Activated T-helper 9 cell treated with anti-CD3 and anti-CD28 coated beads, Interleukin-2, amount 50 U/mL, for 16 hours (primary cell): Measurements from ENCODE around the gene DOCK4.
"Not testable (repeated sequence)": the region's sequence is repeated elsewhere in the genome, so short reads cannot be mapped to it uniquely, and the experiment has no call there.

Experiments used
- DNase-seq: peaks from one replicate; pipeline ENCODE4 v3.0.0-alpha.2; 2020; ENCODE audit warnings: low read depth

Gene DOCK4

GRCh38 chr7:112132051-112132694 lies 74.0 kb downstream of the DOCK4 start:
- no peak for DNase-seq

DNA sequence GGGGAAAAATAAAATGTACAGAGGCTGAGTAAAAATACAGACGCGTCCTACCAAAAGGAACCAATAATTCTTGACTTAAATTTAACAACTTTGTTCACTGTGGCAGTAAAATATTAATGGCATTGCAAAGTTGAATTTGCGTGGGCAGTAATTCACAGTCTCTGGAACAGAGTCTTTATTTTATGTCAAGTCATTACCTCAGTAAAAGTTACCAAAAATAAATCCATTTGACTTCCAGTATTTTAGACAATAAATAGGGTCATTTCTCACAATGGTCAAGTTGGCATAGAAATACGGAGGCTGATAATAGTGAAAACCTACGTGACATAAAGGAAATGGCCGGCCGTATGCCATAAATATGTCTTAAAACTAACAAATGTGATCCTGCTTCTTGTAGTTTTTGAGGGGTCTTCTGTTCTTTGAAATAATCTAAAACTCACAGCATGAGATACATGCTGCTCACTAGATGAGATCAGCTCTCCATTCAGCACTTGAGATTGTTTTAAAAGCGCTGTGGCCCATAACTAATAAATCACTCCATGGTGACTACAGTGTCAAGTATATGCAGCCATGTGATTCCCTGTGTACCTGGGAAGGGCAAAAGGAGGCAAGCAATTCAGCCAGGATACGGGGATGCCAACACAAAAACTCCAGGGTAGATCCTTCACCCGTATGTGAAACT lies 75.3 kb downstream of the DOCK4 start:
- DNase-seq = no peak

DNA sequence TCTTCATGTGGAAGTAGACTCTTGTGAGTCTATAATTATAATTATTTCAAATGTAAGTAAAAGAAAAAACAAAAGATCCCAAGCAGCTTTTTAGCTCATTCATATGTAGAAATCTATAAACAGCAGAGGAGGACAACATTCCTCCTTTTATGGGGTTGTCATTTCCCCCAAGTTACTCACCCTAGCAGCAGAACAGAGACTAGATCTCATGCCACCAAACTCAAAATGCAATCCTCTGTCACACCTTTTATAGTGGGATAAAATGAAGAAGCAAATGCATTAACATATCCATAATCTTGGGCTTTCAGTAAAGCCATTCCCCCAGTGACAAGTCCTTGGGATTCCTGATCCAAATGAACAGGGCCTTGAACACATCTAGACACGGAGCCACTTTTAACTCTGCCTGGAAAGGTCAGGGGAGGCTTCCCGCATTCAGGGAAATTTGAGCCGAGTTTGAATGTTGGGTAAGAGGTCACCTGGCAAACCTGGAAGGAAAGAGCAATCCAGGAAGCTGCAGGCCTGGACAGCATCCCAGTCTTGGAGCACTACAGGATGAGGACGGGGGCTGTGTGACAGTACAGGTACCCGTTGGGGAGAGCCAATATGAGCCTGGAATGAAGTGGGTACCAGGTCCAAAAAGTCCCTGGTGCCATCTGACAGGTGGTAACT lies 76.4 kb downstream of the DOCK4 start:
- no peak for DNase-seq

DNA sequence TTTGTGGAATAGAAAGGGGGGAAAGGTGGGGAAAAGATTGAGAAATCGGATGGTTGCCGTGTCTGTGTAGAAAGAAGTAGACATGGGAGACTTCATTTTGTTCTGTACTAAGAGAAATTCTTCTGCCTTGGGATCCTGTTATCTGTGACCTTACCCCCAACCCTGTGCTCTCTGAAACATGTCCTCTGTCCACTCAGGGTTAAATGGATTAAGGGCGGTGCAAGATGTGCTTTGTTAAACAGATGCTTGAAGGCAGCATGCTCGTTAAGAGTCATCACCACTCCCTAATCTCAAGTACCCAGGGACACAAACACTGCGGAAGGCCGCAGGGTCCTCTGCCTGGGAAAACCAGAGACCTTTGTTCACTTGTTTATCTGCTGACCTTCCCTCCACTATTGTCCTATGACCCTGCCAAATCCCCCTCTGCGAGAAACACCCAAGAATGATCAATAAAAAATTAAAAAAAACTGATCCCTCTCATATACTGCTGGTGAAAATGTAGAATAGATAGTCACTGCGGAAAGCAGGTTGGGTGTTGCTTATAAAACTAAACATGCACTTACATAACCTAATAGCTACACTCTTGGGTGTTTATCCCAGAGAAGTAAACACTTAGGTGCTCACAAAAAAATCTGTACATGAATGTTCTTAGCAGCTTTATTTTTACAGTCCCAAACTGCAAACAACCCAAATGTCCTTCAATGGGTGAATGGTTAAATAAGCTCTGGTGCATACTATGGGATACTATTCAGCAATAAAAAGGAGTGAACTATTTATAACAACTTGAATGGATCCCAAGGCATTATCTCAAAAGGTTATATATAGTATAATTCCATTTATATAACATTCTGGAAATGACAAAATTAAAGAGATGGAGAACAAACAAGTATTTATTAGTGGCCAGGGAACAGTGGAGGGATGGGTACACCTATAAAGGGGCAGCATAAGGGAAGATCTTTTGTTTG lies 77.5 kb downstream of the DOCK4 start:
- not testable (repeated sequence) for DNase-seq

- DNase-seq = not testable (repeated sequence)
These were observed 78.2 kb downstream of the DOCK4 start for GRCh38 chr7:112128041-112128440.

- no peak for DNase-seq
These were observed 80.9 kb downstream of the DOCK4 start for GRCh38 chr7:112125250-112125649.

GRCh38 chr7:112124061-112124766 lies 82.0 kb downstream of the DOCK4 start:
- no peak for DNase-seq

GRCh38 chr7:112122798-112123197 lies 83.4 kb downstream of the DOCK4 start:
- DNase-seq = no peak

- DNase-seq = no peak
These were observed 84.1 kb downstream of the DOCK4 start for GRCh38 chr7:112122144-112122543.

DNA sequence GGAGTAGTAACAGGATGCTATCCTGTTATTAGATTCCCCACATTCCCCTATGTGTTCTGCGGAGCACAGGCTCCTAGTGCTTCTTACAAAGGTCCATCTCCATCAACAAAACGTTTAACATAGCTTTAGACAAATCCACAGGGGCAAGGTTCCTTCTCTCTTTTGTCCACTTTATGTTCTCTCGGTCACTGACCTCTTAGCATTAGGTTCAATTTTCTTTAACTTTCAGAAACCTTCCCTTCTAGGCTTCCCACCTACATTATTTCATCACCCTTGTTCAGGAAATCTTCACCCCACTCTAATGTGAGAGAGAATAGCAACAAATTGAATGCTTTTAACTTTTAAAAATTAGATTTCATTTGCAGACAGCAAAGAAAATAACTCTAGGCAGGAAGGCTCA lies 84.9 kb downstream of the DOCK4 start:
- no peak for DNase-seq

DNA sequence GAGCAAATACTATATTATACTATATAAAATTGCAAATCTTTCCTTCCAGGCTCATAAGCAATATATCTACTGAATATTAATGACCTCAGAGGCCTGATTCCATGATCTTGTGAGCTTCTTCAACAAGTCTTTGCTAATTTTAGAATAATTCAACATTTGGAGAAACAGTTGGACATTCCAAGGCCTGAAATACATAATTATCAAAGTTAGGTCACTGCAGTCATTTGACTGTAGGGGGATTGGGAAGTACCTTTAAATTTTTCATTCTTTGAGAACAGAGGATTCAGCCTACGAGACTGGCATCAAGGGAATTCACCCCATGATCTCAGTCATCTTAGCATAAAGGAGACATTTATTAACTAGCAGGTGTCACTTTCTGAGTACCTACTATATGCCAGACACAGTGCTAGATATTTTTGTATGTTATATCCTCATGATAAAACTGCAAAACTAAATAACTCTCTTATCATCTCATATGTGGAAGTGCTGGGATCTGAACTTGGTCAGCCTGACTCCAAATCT lies 85.4 kb downstream of the DOCK4 start:
- no peak for DNase-seq

DNA sequence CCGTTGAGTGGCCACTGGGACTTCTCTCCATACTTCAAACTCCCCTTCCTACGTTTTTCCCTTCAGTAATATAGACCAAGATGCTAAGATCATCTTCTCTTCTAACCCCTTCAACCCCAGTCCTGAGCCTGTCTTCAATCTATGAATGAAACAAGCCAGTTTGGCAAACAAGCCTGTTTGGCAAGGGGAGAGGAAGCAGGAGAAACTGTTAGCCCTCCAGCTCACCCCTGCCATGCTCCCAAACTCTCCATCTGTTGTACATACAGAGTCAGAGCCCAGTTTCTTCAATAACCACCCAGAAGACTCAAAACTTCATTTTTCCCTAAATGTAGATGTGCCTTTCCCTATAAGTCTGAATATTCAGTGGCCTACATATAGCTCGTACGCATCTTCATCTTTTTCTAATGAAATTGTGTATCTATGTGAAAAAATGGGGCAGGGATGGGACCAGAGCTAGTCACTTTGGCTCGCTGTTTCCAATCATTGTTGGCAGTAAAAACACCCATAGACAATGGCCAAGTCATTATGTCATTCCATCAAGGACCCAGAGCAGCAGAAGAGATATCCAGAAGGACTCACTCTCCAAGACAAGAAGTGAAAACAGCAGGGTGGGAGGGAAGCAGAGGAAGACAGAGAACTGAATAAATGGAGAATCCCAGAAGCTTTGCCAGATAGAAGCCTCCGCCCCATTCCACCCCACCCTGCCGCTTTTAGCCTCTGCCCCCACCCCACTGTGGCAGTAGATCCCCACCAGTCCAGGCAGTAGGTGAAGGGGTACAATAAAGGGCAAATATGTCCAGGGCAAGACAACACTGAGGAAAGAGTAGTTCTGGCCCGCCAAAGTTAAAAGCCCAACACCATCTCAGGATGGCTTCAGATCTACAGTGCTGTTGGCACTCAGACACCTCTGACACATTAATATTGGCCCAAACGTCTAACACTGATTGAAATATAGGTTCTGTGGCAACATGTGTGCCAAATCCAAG lies 87.3 kb downstream of the DOCK4 start:
- DNase-seq = no peak

DNA sequence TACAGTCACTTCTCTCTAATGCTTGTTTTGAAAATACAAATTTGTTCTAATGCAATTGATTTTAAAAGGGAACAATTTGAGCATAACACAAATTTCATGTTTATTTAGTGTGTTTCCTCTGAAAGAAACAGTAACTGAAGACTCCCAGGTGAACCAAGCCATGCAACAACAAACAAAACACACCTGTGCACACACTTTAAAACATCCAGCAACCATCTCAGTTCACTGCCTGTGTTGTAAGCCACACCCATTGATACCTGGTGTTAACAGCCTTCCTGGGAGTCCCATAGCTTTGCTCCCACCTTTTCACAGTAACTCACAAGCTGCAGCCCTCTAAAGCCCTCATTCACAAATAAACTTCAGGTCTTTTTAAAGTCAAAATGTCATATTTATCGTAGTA lies 89.3 kb downstream of the DOCK4 start:
- DNase-seq = no peak

DNA sequence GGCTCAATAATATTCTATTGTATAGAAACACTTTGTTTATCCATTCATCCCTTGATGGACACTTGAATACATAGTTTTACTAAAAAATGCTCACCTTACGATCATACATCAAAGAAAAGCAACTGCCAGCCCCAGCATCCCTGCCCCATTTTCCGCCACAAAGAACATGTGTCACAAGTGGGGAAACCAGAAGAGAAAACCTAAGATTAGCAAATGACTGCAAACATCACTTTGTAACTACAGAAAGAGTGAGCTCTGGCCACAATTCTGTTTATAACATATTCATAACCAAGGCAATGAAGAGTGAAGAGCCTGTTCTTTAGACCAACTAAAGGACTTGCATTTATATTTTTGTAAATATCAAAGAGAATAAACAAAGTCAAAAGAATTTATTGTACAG lies 89.8 kb downstream of the DOCK4 start:
- no peak for DNase-seq

DNA sequence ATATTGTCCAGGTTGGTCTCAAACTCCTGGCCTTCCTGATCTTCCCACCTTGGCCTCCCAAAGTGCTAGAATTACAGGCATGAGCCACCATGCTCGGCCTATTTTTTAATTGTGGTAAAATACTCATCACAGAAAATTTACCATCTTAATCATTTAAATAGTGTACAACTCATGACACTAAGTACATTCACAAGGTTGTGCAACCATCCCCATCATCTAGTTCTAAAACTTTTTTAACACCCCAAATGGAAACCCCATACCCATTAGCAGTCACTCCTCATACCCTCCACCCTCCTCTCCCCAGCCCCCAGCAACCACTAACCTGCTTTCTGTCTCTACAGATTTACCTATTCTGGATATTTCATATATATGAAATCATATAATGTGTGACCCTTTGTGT lies 90.3 kb downstream of the DOCK4 start:
- no peak for DNase-seq

- DNase-seq = no peak
These were observed 92.2 kb downstream of the DOCK4 start for GRCh38 chr7:112113913-112114575.

DNA sequence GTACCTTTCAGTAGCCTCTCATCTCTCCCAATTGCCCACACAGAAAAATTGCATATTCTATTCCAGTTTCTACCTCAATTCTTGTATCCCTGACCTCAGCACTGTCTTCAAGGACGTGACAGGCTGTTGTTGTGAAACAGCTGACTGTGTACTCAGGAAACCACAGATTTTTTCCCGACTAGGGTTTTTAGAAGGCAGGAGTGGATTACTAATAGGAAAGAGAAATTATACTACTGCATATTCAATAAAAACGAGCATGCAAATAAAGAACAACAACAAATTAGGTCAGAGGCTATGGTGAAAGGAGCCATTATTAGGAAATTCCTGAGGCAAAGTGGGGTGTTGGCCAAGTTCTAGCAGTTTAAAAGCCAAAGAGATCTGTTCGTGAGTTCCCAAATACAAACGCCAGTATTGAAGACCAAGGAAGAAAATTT lies 93.4 kb downstream of the DOCK4 start:
- DNase-seq = no peak

DNA sequence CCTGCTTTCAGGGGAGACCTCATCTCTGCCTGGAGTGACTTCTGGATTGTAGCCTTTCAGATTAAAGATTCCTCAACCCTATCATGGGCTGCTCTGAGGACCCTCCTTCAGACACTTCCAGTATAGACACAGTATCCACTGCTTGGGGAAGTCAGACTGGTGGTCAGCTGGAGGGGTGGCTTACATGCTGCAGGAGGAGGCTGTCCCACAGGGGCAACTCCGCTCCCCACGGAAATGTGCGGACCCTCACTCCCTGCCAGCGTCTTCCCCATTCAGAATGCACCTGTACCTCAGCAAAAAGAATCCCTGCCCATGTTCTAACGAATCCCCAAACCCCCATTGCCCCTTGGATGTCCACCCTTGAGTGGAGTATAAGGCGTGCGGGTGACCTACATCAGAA lies 95.5 kb downstream of the DOCK4 start:
- DNase-seq = no peak

GRCh38 chr7:112110175-112110574 lies 96.0 kb downstream of the DOCK4 start:
- no peak for DNase-seq

DNA sequence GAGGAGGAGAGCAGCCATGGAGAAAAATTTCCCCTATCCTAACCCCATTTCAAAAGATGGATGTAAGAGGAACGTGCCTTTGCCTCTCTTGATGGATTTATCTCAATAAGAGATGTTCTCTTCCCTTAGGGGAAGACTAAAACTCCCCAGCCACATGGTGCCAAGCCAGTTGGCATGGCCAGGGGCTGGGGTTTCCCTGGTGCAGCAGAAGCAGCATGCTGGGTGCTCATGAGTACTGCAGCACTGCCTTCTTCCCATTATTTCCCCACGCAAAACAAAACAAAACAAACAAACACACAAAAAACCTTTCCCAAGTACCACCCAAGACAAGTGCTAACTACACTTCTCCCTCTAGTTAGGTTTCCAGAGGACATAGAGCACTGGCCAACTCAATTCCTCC lies 97.2 kb downstream of the DOCK4 start:
- no peak for DNase-seq
